Mucosa of descending colon (tissue), 3 donors: ENCODE measurements around the gene AKAP6. TPM values are rescaled to one million over a fixed set of nuclear protein-coding genes. Genes with fewer than 3 reads are reported as not detected.

ENCODE experiments used
- ATAC-seq: fragments of 200-7000 bp; cut with Tn5 transposase; one replicate; pipeline ENCODE4 v1.9.1; 2020; ENCODE audit warnings: mild to moderate bottlenecking, moderate library complexity
- DNase-seq, 3 donors: peaks; one replicate each; pipeline ENCODE4 v3.0.0-alpha.2; 2020
- H3K36me3 ChIP-seq: fragments of 200-600 bp; one replicate; pipeline ENCODE4 v1.8.0; 2021; ENCODE audit warnings: low read depth, mild to moderate bottlenecking
- H3K4me1 ChIP-seq: fragments of 200-600 bp; one replicate; pipeline ENCODE4 v1.8.0; 2021; ENCODE audit warnings: low read depth, mild to moderate bottlenecking
- H3K4me3 ChIP-seq: fragments of 200-600 bp; one replicate; pipeline ENCODE4 v1.8.0; 2021; ENCODE audit warnings: mild to moderate bottlenecking
- H3K9me3 ChIP-seq: fragments of 200-600 bp; one replicate; pipeline ENCODE4 v1.8.0; 2021; ENCODE audit warnings: mild to moderate bottlenecking
- CTCF ChIP-seq: fragments of 200-600 bp; IDR thresholded peaks from one replicate; pipeline ENCODE4 v1.8.0; 2022; ENCODE audit warnings: antibody characterized with exemption, mild to moderate bottlenecking
- intact Hi-C, 2 donors: fragments of 100-400 bp; cut with DNase I in 1 of 2; cut with micrococcal nuclease in 1 of 2; formaldehyde crosslinking; loops; one replicate each; pipeline versions ENCODE4 v1.11.0 to v1.11.1; 2022; cut with DNase I, micrococcal nuclease
- total RNA-seq, 3 donors: library from RNA; stranded (reverse); fragmentation: NEBNext Ultra II Directional in 2 of 3; extraction: Animal tissue kit (Norgen Biotek cat#: 25700) in 2 of 3; gene quantifications; one replicate each; pipeline versions ENCODE4 v1.2.1 to v1.2.4, GENCODE V29; 2021 to 2023
- donor health status: DM: no; HTN: no; CAD: no; lungs with moderate emphysema.
- donor health status: DM: no; HTN: no; CAD: no.
- donor health status: DM: no; HTN: yes; CAD: no.

Gene AKAP6
- total RNA-seq, 3 donors from 2014 or later, result 4.2 to 30.8 (median 5.4) TPM

GRCh38 chr14:32545506-32546210 is 216.6 kb downstream of the AKAP6 start:
- Histone ChIP-seq H3K36me3 (no peaks in the 10 kb centered on the region), H3K4me3 (no peak overlapping the region), H3K9me3 (no peaks in the 10 kb centered on the region), H3K4me1 (no peaks in the 10 kb centered on the region)
- ATAC-seq (peak; percentile 26), DNase-seq (no peak)
- intact Hi-C loops, result no loop called here
- no peak for TF ChIP-seq CTCF

DNA sequence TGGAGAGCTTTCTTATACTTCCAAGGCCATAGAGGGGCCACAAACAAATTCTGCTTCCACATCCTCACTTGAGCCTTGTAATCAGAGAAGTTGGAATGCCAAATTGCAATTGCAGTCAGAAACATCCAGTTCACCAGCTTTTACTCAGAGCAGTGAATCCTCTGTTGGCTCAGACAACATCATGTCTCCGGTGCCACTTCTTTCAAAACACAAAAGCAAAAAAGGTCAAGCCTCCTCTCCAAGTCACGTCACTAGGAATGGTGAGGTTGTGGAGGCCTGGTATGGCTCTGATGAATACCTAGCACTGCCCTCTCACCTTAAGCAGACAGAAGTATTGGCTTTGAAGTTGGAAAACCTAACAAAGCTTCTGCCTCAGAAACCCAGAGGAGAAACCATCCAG is 217.1 kb downstream of the AKAP6 start:
- no peaks in the 10 kb centered on the region for H3K4me1 ChIP-seq
- H3K4me3 ChIP-seq, result no peak overlapping the region
- H3K36me3 ChIP-seq, result no peaks in the 10 kb centered on the region
- intact Hi-C loops, result no loop called here
- no peak for TF ChIP-seq CTCF
- no peak for DNase-seq
- ATAC-seq, result no peak
- H3K9me3 ChIP-seq, result no peaks in the 10 kb centered on the region

GRCh38 chr14:32552766-32553165 is 223.7 kb downstream of the AKAP6 start:
- H3K4me3 ChIP-seq, result no peak overlapping the region
- H3K9me3 ChIP-seq, result no peaks in the 10 kb centered on the region
- ATAC-seq, result no peak
- no peak for DNase-seq
- H3K4me1 ChIP-seq, result no peaks in the 10 kb centered on the region
- no peak for TF ChIP-seq CTCF
- intact Hi-C loops, result no loop called here
- H3K36me3 ChIP-seq, result no peaks in the 10 kb centered on the region

GRCh38 chr14:32559048-32559447 is 229.9 kb downstream of the AKAP6 start:
- peak; percentile 73 for ATAC-seq
- no peak overlapping the region for H3K4me3 ChIP-seq
- H3K4me1 ChIP-seq, result no peaks in the 10 kb centered on the region
- DNase-seq, result no peak
- no peaks in the 10 kb centered on the region for H3K36me3 ChIP-seq
- TF ChIP-seq CTCF, result no peak
- no peaks in the 10 kb centered on the region for H3K9me3 ChIP-seq
- intact Hi-C loops, result no loop called here

DNA sequence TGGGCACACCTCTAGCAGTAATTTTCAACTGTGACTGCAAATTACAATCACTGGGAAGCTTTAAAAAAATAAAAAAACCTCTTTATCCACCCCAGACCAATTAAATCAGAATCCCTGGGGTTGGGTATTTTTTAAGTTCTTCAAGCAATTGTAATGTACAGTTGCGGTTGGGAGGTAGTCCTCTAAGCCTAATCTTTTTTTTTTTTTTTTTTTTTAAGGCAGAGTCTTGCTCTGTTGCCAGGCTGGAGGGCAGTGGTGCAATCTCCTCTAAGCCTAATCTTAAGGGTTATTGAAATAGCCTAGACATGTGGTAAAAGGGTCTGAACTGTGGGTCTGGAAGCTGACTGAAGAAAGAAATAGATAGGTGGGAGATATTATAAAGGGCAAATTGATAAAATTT is 230.5 kb downstream of the AKAP6 start:
- no peak for TF ChIP-seq CTCF
- H3K4me1 ChIP-seq, result peaks cover 3% of the 10 kb centered on the region
- no peak overlapping the region for H3K4me3 ChIP-seq
- intact Hi-C loops, result no loop called here
- no peaks in the 10 kb centered on the region for H3K36me3 ChIP-seq
- DNase-seq (no peak), ATAC-seq (no peak)
- no peaks in the 10 kb centered on the region for H3K9me3 ChIP-seq
